GM18861 (cell line): Measurements from ENCODE around the gene RBM28.
"Not testable (repeated sequence)": the region's sequence is repeated elsewhere in the genome, so short reads cannot be mapped to it uniquely, and the experiment has no call there.

ENCODE experiments used
- ATAC-seq: cut with Tn5 transposase; IDR thresholded peaks from one replicate; pipeline ENCODE4 v1.9.1; 2021; ENCODE audit not compliant: unreplicated experiment

The RBM28 gene

GRCh38 chr7:128298004-128298403 is 45.7 kb downstream of the RBM28 start:
- not testable (repeated sequence) for ATAC-seq

GRCh38 chr7:128287556-128287955 is 56.2 kb downstream of the RBM28 start:
- ATAC-seq = no peak

- ATAC-seq = no peak
Observed at GRCh38 chr7:128284102-128284501, 59.6 kb downstream of the RBM28 start.

GRCh38 chr7:128281605-128282380 is 61.9 kb downstream of the RBM28 start:
- no peak for ATAC-seq

- ATAC-seq = not testable (repeated sequence)
Observed at GRCh38 chr7:128280451-128280850, 63.3 kb downstream of the RBM28 start.

GRCh38 chr7:128279124-128279713 is 64.5 kb downstream of the RBM28 start:
- ATAC-seq = no peak

GRCh38 chr7:128278366-128278765 is 65.3 kb downstream of the RBM28 start:
- ATAC-seq = no peak

- ATAC-seq = no peak
Observed at GRCh38 chr7:128275681-128276080, 68.0 kb downstream of the RBM28 start.

- ATAC-seq = no peak
Observed at GRCh38 chr7:128274884-128275603, 68.7 kb downstream of the RBM28 start.

GRCh38 chr7:128274246-128274883 is 69.3 kb downstream of the RBM28 start:
- ATAC-seq = no peak

GRCh38 chr7:128271942-128272481 is 71.7 kb downstream of the RBM28 start:
- no peak for ATAC-seq

GRCh38 chr7:128271471-128271941 is 72.2 kb downstream of the RBM28 start:
- ATAC-seq = no peak

- no peak for ATAC-seq
Observed at GRCh38 chr7:128270826-128271272, 72.9 kb downstream of the RBM28 start.

GRCh38 chr7:128268233-128268632 is 75.5 kb downstream of the RBM28 start:
- ATAC-seq = no peak

- ATAC-seq = no peak
Observed at GRCh38 chr7:128267595-128267924, 76.1 kb downstream of the RBM28 start.

GRCh38 chr7:128266883-128267594 is 76.7 kb downstream of the RBM28 start:
- no peak for ATAC-seq

GRCh38 chr7:128266529-128266882 is 77.2 kb downstream of the RBM28 start:
- ATAC-seq = no peak

GRCh38 chr7:128265906-128266300 is 77.8 kb downstream of the RBM28 start:
- ATAC-seq = no peak

GRCh38 chr7:128265156-128265905 is 78.4 kb downstream of the RBM28 start:
- no peak for ATAC-seq

- no peak for ATAC-seq
Observed at GRCh38 chr7:128264477-128264876, 79.2 kb downstream of the RBM28 start.
